Skeletal muscle tissue (tissue), 4 donors: ENCODE results near the gene PHF21B. TPM values are rescaled to one million over a fixed set of nuclear protein-coding genes. Genes with fewer than 3 reads are reported as not detected.

ENCODE experiments used
- H3K27ac ChIP-seq: one replicate; pipeline ENCODE4 v1.7.0; 2013; ENCODE audit warnings: mild to moderate bottlenecking, low read depth, low read length, inconsistent platforms
- H3K27me3 ChIP-seq, 3 donors: one replicate each; pipeline ENCODE4 v1.7.0; 2013; ENCODE audit warnings: low read length in 3 of 3; ENCODE audit not compliant: control insufficient read depth in 3 of 3, insufficient read depth in 3 of 3
- H3K36me3 ChIP-seq, 3 donors: one replicate each; pipeline ENCODE4 v1.7.0; 2013; ENCODE audit warnings: low read length in 3 of 3; ENCODE audit not compliant: control insufficient read depth in 3 of 3, insufficient read depth in 3 of 3
- H3K4me1 ChIP-seq, 3 donors: one replicate each; pipeline ENCODE4 v1.7.0; 2013; ENCODE audit warnings: low read length in 3 of 3, mild to moderate bottlenecking in 3 of 3; ENCODE audit not compliant: control insufficient read depth in 3 of 3, insufficient read depth in 3 of 3
- H3K4me3 ChIP-seq, 3 donors: one replicate each; pipeline ENCODE4 v1.7.0; 2013; ENCODE audit warnings: low read length in 3 of 3
- H3K9ac ChIP-seq, 3 donors: one replicate each; pipeline ENCODE4 v1.7.0; 2013; ENCODE audit warnings: low read length in 3 of 3, mild to moderate bottlenecking in 3 of 3, moderate library complexity in 2 of 3, low read depth in 1 of 3
- H3K9me3 ChIP-seq, 3 donors: one replicate each; pipeline ENCODE4 v1.7.0; 2013; ENCODE audit warnings: low read length in 3 of 3; ENCODE audit not compliant: control insufficient read depth in 3 of 3
- total RNA-seq: library from RNA; depleted of rRNA; stranded (reverse); fragments of >200 nt; gene quantifications from one replicate; pipeline ENCODE4 v1.2.3, GENCODE V29; 2014
- donor health status: Osteomylitis.

The PHF21B gene
- total RNA-seq, 1 donor from 2014 or later = 1.0 TPM

GRCh38 chr22:44885806-44886360, 123.9 kb downstream of the PHF21B start:
- peaks cover 0 to 3% (median 0%) of the 10 kb centered on the region in 3 donors for H3K9me3 ChIP-seq
- no peak overlapping the region for H3K27ac ChIP-seq
- no peak overlapping the region for H3K9ac ChIP-seq
- no peaks in the 10 kb centered on the region for H3K36me3 ChIP-seq
- peaks cover 0 to 9% (median 0%) of the 10 kb centered on the region in 3 donors for H3K27me3 ChIP-seq
- H3K4me1 ChIP-seq = no peaks in the 10 kb centered on the region
- no peak overlapping the region for H3K4me3 ChIP-seq

- no peaks in the 10 kb centered on the region for H3K36me3 ChIP-seq
- H3K9me3 ChIP-seq = peaks cover 0 to 3% (median 0%) of the 10 kb centered on the region in 3 donors
- peaks cover 0 to 14% (median 0%) of the 10 kb centered on the region in 3 donors for H3K27me3 ChIP-seq
- H3K9ac ChIP-seq = no peak overlapping the region
- no peaks in the 10 kb centered on the region for H3K4me1 ChIP-seq
- H3K4me3 ChIP-seq = no peak overlapping the region
- H3K27ac ChIP-seq = no peak overlapping the region
Measured at GRCh38 chr22:44884968-44885805, 124.6 kb downstream of the PHF21B start.

GRCh38 chr22:44884562-44884961, 125.2 kb downstream of the PHF21B start:
- no peaks in the 10 kb centered on the region for H3K36me3 ChIP-seq

GRCh38 chr22:44883011-44883421, 126.8 kb downstream of the PHF21B start:
- Histone ChIP-seq H3K9me3 (peaks cover 0 to 3% (median under 1%) of the 10 kb centered on the region in 3 donors), H3K36me3 (no peaks in the 10 kb centered on the region), H3K9ac (no peak overlapping the region), H3K27me3 (peaks cover 0 to 12% (median 0%) of the 10 kb centered on the region in 3 donors), H3K27ac (no peak overlapping the region), H3K4me1 (no peaks in the 10 kb centered on the region), H3K4me3 (no peak overlapping the region)

More at GRCh38 chr22:44884562-44884961, 125.2 kb downstream of the PHF21B start:
- H3K9me3 ChIP-seq = peaks cover 0 to 3% (median 0%) of the 10 kb centered on the region in 3 donors
- no peaks in the 10 kb centered on the region for H3K4me1 ChIP-seq
- H3K27ac ChIP-seq = no peak overlapping the region
- H3K9ac ChIP-seq = no peak overlapping the region
- H3K27me3 ChIP-seq = peaks cover 0 to 14% (median 0%) of the 10 kb centered on the region in 3 donors
- no peak overlapping the region for H3K4me3 ChIP-seq

GRCh38 chr22:44882226-44882905, 127.4 kb downstream of the PHF21B start:
- Histone ChIP-seq H3K27me3 (peaks cover 0 to 12% (median 0%) of the 10 kb centered on the region in 3 donors), H3K4me3 (no peak overlapping the region), H3K27ac (no peak overlapping the region)

GRCh38 chr22:44881624-44882023, 128.2 kb downstream of the PHF21B start:
- Histone ChIP-seq H3K27ac (no peak overlapping the region), H3K9me3 (peaks cover 0 to 5% (median 3%) of the 10 kb centered on the region in 3 donors), H3K36me3 (no peaks in the 10 kb centered on the region), H3K27me3 (peaks cover 0 to 12% (median 0%) of the 10 kb centered on the region in 3 donors), H3K4me1 (no peaks in the 10 kb centered on the region), H3K4me3 (no peak overlapping the region), H3K9ac (no peak overlapping the region)

More at GRCh38 chr22:44882226-44882905, 127.4 kb downstream of the PHF21B start:
- H3K9me3 ChIP-seq = peaks cover 0 to 5% (median 3%) of the 10 kb centered on the region in 3 donors
- H3K4me1 ChIP-seq = no peaks in the 10 kb centered on the region
- no peak overlapping the region for H3K9ac ChIP-seq
- H3K36me3 ChIP-seq = no peaks in the 10 kb centered on the region

GRCh38 chr22:44880610-44881290, 129.1 kb downstream of the PHF21B start:
- Histone ChIP-seq H3K9ac (no peak overlapping the region), H3K4me1 (no peaks in the 10 kb centered on the region), H3K4me3 (no peak overlapping the region), H3K27ac (no peak overlapping the region), H3K9me3 (peaks cover 0 to 5% (median 3%) of the 10 kb centered on the region in 3 donors), H3K36me3 (no peaks in the 10 kb centered on the region), H3K27me3 (peaks cover 0 to 11% (median 0%) of the 10 kb centered on the region in 3 donors)

GRCh38 chr22:44879301-44879680, 130.5 kb downstream of the PHF21B start:
- Histone ChIP-seq H3K36me3 (no peaks in the 10 kb centered on the region), H3K27ac (no peak overlapping the region), H3K4me1 (no peaks in the 10 kb centered on the region), H3K27me3 (peaks cover 0 to 8% (median 0%) of the 10 kb centered on the region in 3 donors), H3K9me3 (peaks cover 0 to 5% (median 3%) of the 10 kb centered on the region in 3 donors), H3K4me3 (no peak overlapping the region), H3K9ac (no peak overlapping the region)

- H3K27ac ChIP-seq = no peak overlapping the region
- H3K4me1 ChIP-seq = no peaks in the 10 kb centered on the region
- H3K9me3 ChIP-seq = peaks cover 0 to 5% (median 3%) of the 10 kb centered on the region in 3 donors
- no peaks in the 10 kb centered on the region for H3K36me3 ChIP-seq
- H3K4me3 ChIP-seq = no peak overlapping the region
- peaks cover 0 to 8% (median 0%) of the 10 kb centered on the region in 3 donors for H3K27me3 ChIP-seq
- H3K9ac ChIP-seq = no peak overlapping the region
Measured at GRCh38 chr22:44878483-44879300, 131.1 kb downstream of the PHF21B start.
